Measurements from ENCODE around the gene DCHS1. TPM values are rescaled to one million over a fixed set of nuclear protein-coding genes. Genes with fewer than 3 reads are reported as not detected.

The DCHS1 gene
- total and polyA plus RNA-seq, 9 of the 15 experiments (the other 6 are each of a cell fraction or from before 2014, with no cell fraction given): 0.04 to 0.49 (median 0.14) TPM; not detected in 2

- H3K9ac ChIP-seq (ENCODE audit: insufficient read depth in 1 of 2, low read depth in 2 of 2, low read length in 2 of 2): peak overlapping the region in 1 of 2 experiments; percentile 1; a peak in 2 of 4 replicates
- no peaks in the 10 kb centered on the region for H3K27me3 ChIP-seq (ENCODE audit: control insufficient read depth in 2 of 2, insufficient read depth in 2 of 2, low read length in 2 of 2)
- ChIA-PET POLR2A (no interaction called here), CTCF (ENCODE audit: low intra/inter-chr PET ratio) (no interaction called here)
- H3K4me3 ChIP-seq: no peak overlapping the region
- H3K9me3 ChIP-seq (replicated peaks; ENCODE audit: control insufficient read depth, insufficient read depth, low read depth, low read length): 0 out of 2 replicates have a peak, but pooled peaks cover 2% of the 10 kb centered on the region
- BruUV-seq (replicated peaks): no TSS peak
- H3K79me2 ChIP-seq (ENCODE audit: control insufficient read depth, insufficient read depth, low read length): no peaks in the 10 kb centered on the region
- FAIRE-seq (no peak), ATAC-seq (peak; percentile 75), DNase-seq (ENCODE audit: extremely low read depth in 1 of 4, low spot score in 3 of 4) (no peak)
- no peaks in the 10 kb centered on the region for H3K36me3 ChIP-seq (ENCODE audit: control insufficient read depth, insufficient read depth, low read length)
- in situ Hi-C loops (cut with MboI): no loop called here
- peak overlapping the region; percentile 23; the same call in 1 of the 2 replicates for H3K4me2 ChIP-seq (ENCODE audit: insufficient read depth, low read length)
- 0 out of 3 replicates have a peak overlapping the region, but pooled peaks have one; percentile 19 for H3K27ac ChIP-seq (ENCODE audit: extremely low read depth, low read depth, low read length)
- H4K20me1 ChIP-seq (replicated peaks; ENCODE audit: control insufficient read depth, insufficient read depth, low read length): no peaks in the 10 kb centered on the region
- 55% methylated on average over 6 of the region's 6 CpGs for WGBS (ENCODE audit: insufficient coverage, low coverage, missing lambda C conversion rate)
- H2AFZ ChIP-seq (ENCODE audit: low read depth, low read length): peak overlapping the region; percentile 73
- intact Hi-C loops (cut with micrococcal nuclease): no loop called here
- H3K4me1 ChIP-seq (replicated peaks in 1 of 2; ENCODE audit: control insufficient read depth in 2 of 2, insufficient read depth in 2 of 2, low read length in 2 of 2): peaks cover under 1 to 8% of the 10 kb centered on the region in 2 experiments; a peak in 4 of 5 replicates
- no peaks in the 10 kb centered on the region for H3K9me1 ChIP-seq (ENCODE audit: control insufficient read depth, insufficient read depth, low read length)
- TF ChIP-seq EP400 (IDR thresholded peaks at IDR 0.05): 0 out of 2 replicates have a peak, but pooled peaks have one; percentile 36
- peak; percentile 25; the same call in 1 of the 2 replicates for TF ChIP-seq CXXC5 (CRISPR knock-in tag; IDR thresholded peaks at IDR 0.05)
- TF ChIP-seq CEBPG (CRISPR knock-in tag; IDR thresholded peaks at IDR 0.05): peak; percentile 63; the same call in 1 of the 2 replicates
- TF ChIP-seq CEBPG (tag; conservative IDR thresholded peaks at IDR 0.05 in 1 of 2, IDR thresholded peaks at IDR 0.05 in 1 of 2): peak; percentile 67 to 73; a peak in 3 of 4 replicates
- 0 out of 2 replicates have a peak, but pooled peaks have one; percentile 56 for TF ChIP-seq CEBPB (tag; IDR thresholded peaks at IDR 0.05)
- peak; percentile 69; the same call in 1 of the 2 replicates for TF ChIP-seq ATF7 (IDR thresholded peaks at IDR 0.05)
- peak; percentile 18; the same call in 1 of the 2 replicates for TF ChIP-seq MGA (IDR thresholded peaks at IDR 0.05)
- no peak for TF ChIP-seq E2F3 (CRISPR knock-in tag; IDR thresholded peaks at IDR 0.05)
- TF ChIP-seq NR2C1 (IDR thresholded peaks at IDR 0.05): 0 out of 2 replicates have a peak, but pooled peaks have one; percentile 7
- no peak for TF ChIP-seq NR2C1 (tag; IDR thresholded peaks at IDR 0.05)
These were observed 78.9 kb downstream of the DCHS1 start for GRCh38 chr11:6576471-6577373.

Data from K562 (cell line).